ENCODE results near the gene INHBC.

- TF ChIP-seq, protein P1, sequence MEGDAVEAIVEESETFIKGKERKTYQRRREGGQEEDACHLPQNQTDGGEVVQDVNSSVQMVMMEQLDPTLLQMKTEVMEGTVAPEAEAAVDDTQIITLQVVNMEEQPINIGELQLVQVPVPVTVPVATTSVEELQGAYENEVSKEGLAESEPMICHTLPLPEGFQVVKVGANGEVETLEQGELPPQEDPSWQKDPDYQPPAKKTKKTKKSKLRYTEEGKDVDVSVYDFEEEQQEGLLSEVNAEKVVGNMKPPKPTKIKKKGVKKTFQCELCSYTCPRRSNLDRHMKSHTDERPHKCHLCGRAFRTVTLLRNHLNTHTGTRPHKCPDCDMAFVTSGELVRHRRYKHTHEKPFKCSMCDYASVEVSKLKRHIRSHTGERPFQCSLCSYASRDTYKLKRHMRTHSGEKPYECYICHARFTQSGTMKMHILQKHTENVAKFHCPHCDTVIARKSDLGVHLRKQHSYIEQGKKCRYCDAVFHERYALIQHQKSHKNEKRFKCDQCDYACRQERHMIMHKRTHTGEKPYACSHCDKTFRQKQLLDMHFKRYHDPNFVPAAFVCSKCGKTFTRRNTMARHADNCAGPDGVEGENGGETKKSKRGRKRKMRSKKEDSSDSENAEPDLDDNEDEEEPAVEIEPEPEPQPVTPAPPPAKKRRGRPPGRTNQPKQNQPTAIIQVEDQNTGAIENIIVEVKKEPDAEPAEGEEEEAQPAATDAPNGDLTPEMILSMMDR (IDR thresholded peaks at IDR 0.05): no peak
- no peak for TF ChIP-seq POLR2A (IDR thresholded peaks at IDR 0.05)
Observed at GRCh38 chr12:57397441-57397840, 37.1 kb upstream of the INHBC start.

Data from uterus (tissue), 2 donors.